IgD-negative memory B cell (primary cell): ENCODE measurements around the gene KCNJ12. TPM values are rescaled to one million over a fixed set of nuclear protein-coding genes. Genes with fewer than 3 reads are reported as not detected.

Experiments used
- H3K27ac Mint-ChIP-seq, 3 donors: one replicate each; pipeline ENCODE4 v1.8.0; 2020 to 2022; ENCODE audit warnings: mild to moderate bottlenecking in 3 of 3, mixed read lengths in 3 of 3, moderate library complexity in 1 of 3
- H3K27me3 Mint-ChIP-seq: one replicate; pipeline ENCODE4 v1.8.0; 2021; ENCODE audit warnings: mixed read lengths
- H3K36me3 Mint-ChIP-seq: one replicate; pipeline ENCODE4 v1.8.0; 2020; ENCODE audit warnings: mild to moderate bottlenecking, mixed read lengths
- H3K4me1 Mint-ChIP-seq, 3 donors: one replicate each; pipeline ENCODE4 v1.8.0; 2020 to 2022; ENCODE audit warnings: mixed read lengths in 3 of 3, mild to moderate bottlenecking in 1 of 3
- H3K4me3 Mint-ChIP-seq, 4 donors: one replicate each; pipeline ENCODE4 v1.8.0; 2020 to 2022; ENCODE audit warnings: mild to moderate bottlenecking in 4 of 4, mixed read lengths in 4 of 4, moderate library complexity in 3 of 4
- H3K9me3 Mint-ChIP-seq, 3 donors: one replicate each; pipeline ENCODE4 v1.8.0; 2020 to 2021; ENCODE audit warnings: mixed read lengths in 3 of 3, mild to moderate bottlenecking in 1 of 3
- polyA plus RNA-seq: library from polyadenylated mRNA; unstranded; fragments of 300-500 nt; fragmentation: Illumina TruSeq; gene quantifications from one replicate; pipeline ENCODE4 v1.2.3, GENCODE V29; 2021

KCNJ12 gene
- polyA plus RNA-seq, 1 donor from 2014 or later, result not detected

DNA sequence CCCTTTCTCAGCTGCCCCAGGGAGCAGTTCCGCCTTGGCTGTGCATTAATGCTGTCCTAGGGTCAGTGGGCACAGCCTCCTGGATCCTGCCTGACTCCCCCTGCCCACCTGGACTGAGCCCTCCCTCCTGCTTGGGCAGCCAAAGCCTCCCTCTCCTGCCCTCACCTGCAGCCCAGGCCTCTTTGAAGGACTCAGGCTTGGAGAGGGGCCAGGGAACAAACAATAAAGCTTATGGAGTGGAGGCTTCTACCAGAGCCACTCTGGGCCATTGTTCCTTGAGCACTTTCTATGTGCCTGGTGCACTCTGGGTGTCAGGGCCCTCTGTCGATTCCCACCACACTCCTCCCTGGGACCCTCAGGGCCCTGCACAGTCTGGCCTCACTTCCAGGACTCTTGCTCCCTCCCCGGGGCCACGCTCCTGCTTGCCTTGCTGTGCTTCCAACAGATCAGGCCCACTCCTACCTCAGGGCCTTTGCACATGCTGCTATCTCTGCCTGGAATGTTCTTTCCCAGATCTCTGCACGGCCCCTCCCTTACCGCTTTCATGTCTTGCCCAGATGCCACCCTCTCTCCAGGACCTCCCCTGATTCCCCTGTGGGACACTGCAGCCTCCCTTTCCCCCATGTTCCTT is 5.0 kb downstream of the KCNJ12 start:
- peaks cover 14% of the 10 kb centered on the region for H3K27me3 Mint-ChIP-seq
- peaks cover 0 to 3% (median 0%) of the 10 kb centered on the region in 3 donors for H3K4me1 Mint-ChIP-seq
- peaks cover 0 to 3% (median 0%) of the 10 kb centered on the region in 3 donors for H3K9me3 Mint-ChIP-seq
- no peak overlapping the region for H3K27ac Mint-ChIP-seq
- H3K36me3 Mint-ChIP-seq, result no peaks in the 10 kb centered on the region
- peak overlapping the region in 1 of 4 donors; percentile 28 for H3K4me3 Mint-ChIP-seq

DNA sequence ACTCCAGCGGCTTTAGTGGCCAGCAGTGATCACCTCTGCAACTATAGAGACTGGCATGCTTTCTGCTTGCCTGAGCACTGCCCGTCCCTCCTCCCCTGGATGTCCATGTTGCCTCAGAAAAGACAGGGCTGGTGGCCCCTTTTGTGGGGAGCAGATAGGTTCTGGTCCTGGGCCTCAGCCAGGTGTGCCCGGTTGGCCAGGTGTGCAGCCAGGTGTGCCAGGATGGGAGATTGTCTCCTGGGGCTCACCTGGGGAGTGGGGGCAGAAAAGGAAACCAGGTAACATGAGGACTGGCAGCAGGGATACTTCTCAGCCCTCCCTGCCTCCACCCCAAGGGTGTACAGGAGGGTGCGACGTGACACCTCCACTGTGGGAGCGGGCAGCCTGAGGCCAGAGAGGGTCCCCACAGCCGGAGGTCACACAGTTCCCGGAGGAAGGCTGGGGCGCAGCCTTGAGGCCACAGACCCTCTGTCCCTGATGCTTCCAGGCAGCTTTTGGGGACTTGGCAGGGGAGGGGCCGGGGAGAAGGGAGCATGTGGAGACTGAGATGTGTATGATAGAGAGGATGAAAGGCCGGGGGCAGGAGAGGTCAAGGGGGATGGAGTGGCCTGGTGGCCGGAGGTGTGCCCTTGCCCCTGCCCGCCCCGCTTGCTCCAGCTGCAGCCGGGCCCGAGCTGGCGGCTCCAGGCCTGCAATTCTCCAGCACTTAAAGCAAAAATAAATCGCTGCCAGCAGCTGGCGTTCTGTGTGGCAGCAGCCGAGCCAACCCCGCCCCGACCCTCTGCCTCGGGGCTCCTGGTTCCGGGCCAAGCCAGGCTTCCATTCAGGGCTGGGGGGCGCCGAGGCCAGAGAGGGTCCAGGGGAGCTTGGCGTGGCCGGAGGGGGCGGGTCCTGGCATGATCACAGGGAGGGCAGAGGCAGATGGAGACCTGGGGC is 6.7 kb downstream of the KCNJ12 start:
- no peak overlapping the region for H3K27ac Mint-ChIP-seq

DNA sequence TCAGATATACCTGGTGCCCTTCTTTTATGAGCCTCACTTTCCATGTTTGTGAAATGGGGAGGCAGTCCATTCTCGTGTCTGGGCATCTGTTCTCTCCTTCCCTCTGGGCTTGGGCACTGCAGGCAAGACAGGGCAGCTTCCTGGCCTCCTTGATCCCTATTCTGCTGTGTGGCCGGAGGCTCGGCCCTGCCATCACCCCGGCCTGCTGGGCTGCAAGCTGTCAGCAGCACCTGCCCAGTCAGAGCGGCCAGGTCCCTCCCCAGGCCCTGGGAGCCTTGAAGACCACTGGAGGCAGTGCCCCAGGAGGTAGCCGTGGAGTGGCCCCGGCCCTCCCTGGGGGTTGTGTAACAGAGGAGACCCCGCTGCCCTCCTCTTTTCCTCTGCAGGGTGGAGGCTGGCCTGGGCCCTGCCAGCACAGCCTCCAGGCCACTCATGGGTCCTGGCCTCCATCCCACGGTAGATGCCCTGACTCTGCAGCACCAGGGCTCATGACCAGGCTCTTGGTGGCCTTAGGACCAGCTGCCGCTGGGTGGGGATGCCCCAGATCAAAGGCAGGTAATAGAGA is 9.2 kb downstream of the KCNJ12 start:
- Mint-ChIP-seq H3K9me3 (peaks cover 0 to 3% (median 0%) of the 10 kb centered on the region in 3 donors), H3K27me3 (peaks cover 2% of the 10 kb centered on the region), H3K27ac (no peak overlapping the region), H3K4me1 (no peaks in the 10 kb centered on the region), H3K36me3 (no peaks in the 10 kb centered on the region), H3K4me3 (no peak overlapping the region)

More for the DNA sequence above, 6.7 kb downstream of the KCNJ12 start:
- H3K9me3 Mint-ChIP-seq, result peaks cover 0 to 3% (median 0%) of the 10 kb centered on the region in 3 donors
- peaks cover 4% of the 10 kb centered on the region for H3K27me3 Mint-ChIP-seq
- no peaks in the 10 kb centered on the region for H3K36me3 Mint-ChIP-seq
- H3K4me1 Mint-ChIP-seq, result no peaks in the 10 kb centered on the region
- no peak overlapping the region for H3K4me3 Mint-ChIP-seq

DNA sequence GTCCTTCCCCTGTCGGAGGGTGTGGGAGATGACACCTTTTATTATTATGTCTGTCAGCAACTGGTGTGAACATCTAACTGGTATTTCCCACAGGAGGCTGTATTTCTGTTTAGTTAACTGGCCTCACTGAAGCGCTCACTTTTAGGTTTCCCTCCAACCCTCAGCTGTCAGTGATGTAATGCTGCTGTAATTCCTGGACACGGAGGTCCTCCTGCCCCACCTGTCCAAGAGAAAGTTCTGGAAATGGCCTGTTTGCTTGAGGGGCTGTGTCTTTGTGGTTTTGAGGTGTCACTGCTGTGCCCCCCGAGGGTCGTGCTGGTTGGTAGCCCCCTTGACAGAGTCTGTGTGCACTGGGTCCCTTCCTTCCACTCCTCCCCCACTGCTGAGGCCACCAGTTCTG is 11.5 kb downstream of the KCNJ12 start:
- H3K36me3 Mint-ChIP-seq, result peaks cover 3% of the 10 kb centered on the region
- H3K4me1 Mint-ChIP-seq, result no peaks in the 10 kb centered on the region
- H3K27ac Mint-ChIP-seq, result no peak overlapping the region
- no peak overlapping the region for H3K4me3 Mint-ChIP-seq
- H3K9me3 Mint-ChIP-seq, result no peaks in the 10 kb centered on the region
- peaks cover 8% of the 10 kb centered on the region for H3K27me3 Mint-ChIP-seq

DNA sequence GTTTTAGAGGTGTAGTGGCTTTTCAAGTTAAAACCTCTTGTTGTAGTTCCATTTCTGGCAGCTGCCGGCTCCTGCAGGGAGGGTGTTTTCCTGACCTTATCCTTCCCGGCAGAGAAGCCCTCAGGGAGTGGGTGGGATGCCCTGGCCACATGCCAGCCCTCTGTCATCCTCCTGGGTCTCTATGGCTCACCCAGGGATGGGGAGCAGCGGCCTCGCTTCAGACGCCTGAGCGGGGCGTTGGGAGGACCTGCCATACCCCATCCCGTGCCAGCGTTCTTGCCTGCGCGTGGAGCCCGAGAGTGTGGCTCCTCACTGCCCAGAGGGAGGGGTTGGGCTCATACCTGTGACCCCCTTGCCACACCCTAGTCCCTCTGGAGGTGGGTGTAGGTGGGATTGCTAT is 11.9 kb downstream of the KCNJ12 start:
- H3K27ac Mint-ChIP-seq, result no peak overlapping the region
- H3K36me3 Mint-ChIP-seq, result peaks cover 3% of the 10 kb centered on the region
- no peaks in the 10 kb centered on the region for H3K4me1 Mint-ChIP-seq
- no peak overlapping the region for H3K4me3 Mint-ChIP-seq
- no peaks in the 10 kb centered on the region for H3K9me3 Mint-ChIP-seq
- peaks cover 8% of the 10 kb centered on the region for H3K27me3 Mint-ChIP-seq

DNA sequence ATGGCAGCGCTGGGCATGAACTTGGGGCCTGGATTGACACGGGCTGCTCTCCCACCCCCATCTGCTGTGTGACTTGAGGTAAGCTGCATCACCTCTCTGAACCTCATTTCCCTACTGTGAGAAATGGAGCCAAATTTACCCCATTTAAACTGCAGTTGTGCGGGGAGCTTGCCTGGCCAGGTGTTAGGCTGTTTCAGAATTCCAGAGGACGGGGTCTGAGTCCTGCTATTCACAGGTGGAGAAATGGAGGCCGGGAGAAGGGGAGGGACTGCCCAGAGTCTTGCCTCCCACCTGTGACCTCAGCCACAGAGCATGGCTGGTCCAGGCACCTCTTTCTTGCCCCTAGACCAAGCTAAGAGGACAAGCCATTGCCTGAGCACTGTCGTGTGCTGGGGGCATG is 12.8 kb downstream of the KCNJ12 start:
- Mint-ChIP-seq H3K27ac (no peak overlapping the region), H3K9me3 (no peaks in the 10 kb centered on the region), H3K4me1 (no peaks in the 10 kb centered on the region), H3K4me3 (no peak overlapping the region), H3K36me3 (peaks cover 3% of the 10 kb centered on the region), H3K27me3 (peaks cover 8% of the 10 kb centered on the region)

DNA sequence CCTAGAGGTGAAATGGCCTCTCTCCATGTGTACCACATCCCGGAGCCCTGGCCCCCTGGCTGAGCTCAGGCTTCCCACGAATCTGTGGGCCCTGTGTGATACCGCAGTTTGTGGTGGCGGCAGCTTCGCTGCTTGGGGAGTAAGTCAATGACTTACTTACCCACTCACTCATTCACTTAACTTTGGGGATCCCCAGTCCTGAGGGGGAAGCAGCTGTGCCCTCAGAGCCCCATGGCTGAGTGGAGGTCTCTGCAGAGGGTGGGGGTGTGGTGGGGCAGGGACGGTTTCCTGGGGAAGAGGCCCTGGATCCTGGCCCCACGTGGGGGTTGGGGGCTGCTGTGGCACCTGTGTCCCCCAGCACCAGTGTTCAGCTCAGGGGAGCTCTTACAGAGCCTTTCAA is 13.2 kb downstream of the KCNJ12 start:
- Mint-ChIP-seq H3K4me3 (no peak overlapping the region), H3K27ac (no peak overlapping the region), H3K27me3 (peaks cover 8% of the 10 kb centered on the region), H3K9me3 (no peaks in the 10 kb centered on the region), H3K36me3 (peaks cover 3% of the 10 kb centered on the region), H3K4me1 (no peaks in the 10 kb centered on the region)

DNA sequence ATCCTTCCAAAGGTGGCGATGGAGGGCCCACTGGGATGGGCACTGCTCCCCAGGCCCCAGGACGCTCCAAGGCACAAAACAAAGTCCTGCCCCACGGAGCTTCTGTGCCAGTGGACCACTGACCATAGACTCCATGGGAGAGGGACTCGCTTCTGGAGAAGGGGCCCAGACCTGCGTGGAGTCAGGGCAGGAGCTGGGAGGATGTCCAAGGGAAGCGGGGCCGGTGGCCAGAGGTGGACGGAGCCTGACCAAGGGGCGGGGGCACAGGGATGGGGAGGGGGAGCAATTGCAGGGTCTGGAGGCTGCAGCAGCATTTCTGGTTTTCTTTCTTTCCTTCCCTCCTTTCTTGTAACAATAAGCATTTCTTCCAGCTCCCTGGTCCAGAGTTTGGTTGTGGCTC is 14.1 kb downstream of the KCNJ12 start:
- H3K9me3 Mint-ChIP-seq, result no peaks in the 10 kb centered on the region
- no peak overlapping the region for H3K27ac Mint-ChIP-seq
- peaks cover 3% of the 10 kb centered on the region for H3K36me3 Mint-ChIP-seq
- no peaks in the 10 kb centered on the region for H3K4me1 Mint-ChIP-seq
- peaks cover 8% of the 10 kb centered on the region for H3K27me3 Mint-ChIP-seq
- H3K4me3 Mint-ChIP-seq, result no peak overlapping the region

DNA sequence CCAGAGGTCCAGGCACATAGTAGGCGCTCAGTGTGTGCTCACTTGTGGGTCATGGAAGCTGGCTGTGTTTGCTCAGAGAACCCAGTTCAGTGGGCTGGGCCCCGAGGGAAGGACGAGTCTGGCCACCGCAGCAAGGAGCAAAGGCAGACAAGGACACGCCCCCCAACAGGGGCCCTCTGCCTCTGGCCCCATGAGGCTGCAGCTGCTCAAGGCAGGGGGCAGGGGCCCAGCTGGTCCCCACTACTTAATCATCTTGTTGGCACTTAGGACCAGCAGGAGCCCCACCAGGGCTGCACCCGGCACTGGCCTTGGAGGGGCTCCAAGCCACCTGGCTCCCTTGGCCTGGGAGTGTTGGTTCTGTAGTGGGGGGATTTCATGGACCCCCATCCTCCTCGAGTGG is 16.1 kb downstream of the KCNJ12 start:
- no peak overlapping the region for H3K4me3 Mint-ChIP-seq
- H3K27ac Mint-ChIP-seq, result no peak overlapping the region
- peaks cover 11% of the 10 kb centered on the region for H3K27me3 Mint-ChIP-seq
- H3K4me1 Mint-ChIP-seq, result no peaks in the 10 kb centered on the region
- H3K9me3 Mint-ChIP-seq, result no peaks in the 10 kb centered on the region
- H3K36me3 Mint-ChIP-seq, result peaks cover 3% of the 10 kb centered on the region

DNA sequence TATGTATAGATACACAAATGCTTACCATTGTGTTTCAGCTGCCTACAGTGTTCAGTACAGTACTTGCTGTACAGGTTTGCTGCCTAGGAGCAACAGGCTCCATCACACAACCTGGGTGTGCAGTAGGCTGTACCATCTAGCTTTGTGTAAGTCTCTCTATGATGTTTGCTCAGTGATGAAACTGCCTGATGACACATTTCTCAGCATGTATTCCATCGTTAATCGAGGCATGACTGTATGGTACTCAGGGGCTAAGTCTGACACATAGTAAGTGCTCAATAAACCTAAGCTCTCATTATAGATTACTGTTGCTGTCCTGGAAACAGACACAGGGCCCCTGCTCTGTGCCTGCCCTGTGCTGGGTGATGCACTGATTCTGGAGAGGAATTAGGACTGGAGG is 18.1 kb downstream of the KCNJ12 start:
- H3K4me3 Mint-ChIP-seq, result no peak overlapping the region
- H3K9me3 Mint-ChIP-seq, result no peaks in the 10 kb centered on the region
- H3K36me3 Mint-ChIP-seq, result peaks cover 3% of the 10 kb centered on the region
- H3K4me1 Mint-ChIP-seq, result no peaks in the 10 kb centered on the region
- H3K27me3 Mint-ChIP-seq, result peaks cover 12% of the 10 kb centered on the region
- H3K27ac Mint-ChIP-seq, result no peak overlapping the region

DNA sequence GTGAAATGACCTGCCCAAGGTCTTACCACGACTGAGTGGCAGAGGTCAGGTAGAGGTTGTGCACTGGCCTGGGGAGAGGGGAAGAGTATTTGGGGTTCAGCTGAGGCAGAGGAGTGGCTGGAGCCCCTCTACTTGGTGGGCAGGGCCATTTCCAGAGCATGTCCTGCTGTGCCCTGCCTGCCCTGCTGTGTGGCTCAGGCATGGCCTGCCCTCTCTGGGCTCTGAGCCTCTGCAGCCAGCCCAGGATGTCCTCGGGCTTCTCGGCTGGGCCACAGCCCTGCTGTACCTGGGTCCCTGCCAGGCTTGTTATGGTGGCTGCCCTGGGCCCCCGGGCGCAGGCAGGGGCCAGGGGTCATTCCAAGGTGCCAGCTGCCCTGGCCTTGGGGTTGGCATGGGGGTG is 19.6 kb downstream of the KCNJ12 start:
- Mint-ChIP-seq H3K27ac (no peak overlapping the region), H3K36me3 (peaks cover 3% of the 10 kb centered on the region), H3K27me3 (peaks cover 11% of the 10 kb centered on the region), H3K4me3 (no peak overlapping the region), H3K4me1 (no peaks in the 10 kb centered on the region), H3K9me3 (no peaks in the 10 kb centered on the region)

DNA sequence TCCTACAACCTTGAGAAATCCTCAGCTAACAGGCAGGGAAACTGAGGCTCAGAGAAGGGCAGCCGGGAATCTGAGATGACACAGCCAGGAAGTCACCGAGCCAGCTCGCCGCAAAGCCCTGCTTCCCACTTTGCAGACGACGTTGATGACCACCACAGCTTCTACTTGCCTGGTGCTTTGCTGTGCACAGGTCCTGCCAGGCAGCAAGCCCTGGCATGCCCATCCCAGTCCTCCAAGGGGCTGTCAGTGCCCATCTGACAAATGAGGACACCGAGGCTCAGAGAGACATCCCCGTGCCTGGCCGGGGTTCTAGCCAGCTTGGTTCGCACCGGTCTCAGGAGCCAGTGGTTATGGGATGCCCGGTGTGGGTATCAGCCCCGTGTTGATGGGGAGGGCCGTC is 20.1 kb downstream of the KCNJ12 start:
- Mint-ChIP-seq H3K27me3 (peaks cover 11% of the 10 kb centered on the region), H3K4me1 (no peaks in the 10 kb centered on the region)

DNA sequence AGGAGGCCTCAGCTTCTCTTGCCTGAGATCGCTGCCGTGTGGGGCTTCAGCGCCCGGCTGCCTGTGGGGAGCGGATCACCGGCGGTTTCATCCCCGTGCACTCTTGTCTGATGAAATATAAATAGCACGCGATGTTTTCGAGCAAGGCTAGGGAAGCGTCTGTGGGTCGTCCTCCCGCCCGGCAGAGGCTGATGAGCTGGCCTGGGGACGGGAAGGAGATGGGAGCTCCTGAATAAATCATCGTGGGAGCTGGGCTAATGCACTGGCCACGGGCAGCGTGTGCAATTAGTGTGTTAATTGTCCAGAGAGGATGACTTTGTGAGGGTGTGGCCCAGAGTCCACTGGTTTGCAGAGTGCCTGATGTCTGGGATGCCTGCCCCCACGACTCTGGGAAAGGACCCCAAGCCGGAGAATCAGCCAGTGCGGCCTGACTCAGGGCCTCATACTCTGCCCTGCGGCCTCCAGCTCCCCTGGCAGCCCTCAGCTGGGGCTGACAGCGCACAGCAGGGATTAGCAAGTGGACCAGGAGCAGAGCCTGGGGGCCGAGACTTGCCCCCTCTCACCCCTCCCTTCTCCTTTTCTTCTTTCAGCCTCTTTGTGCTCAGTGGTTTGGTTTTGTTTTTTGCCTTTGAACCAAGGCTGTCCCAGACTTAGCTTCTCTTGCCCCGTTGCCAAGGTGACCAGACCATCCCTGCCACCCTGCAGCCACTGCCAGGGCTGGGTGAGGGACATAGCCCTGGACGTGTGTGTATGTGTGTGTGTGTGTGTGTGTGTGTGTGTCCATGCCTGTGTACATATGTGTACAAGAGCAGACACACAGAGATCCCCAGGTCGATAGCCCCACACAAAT is 21.4 kb downstream of the KCNJ12 start:
- Mint-ChIP-seq H3K27me3 (peaks cover 5% of the 10 kb centered on the region), H3K4me3 (no peak overlapping the region), H3K36me3 (no peaks in the 10 kb centered on the region), H3K9me3 (no peaks in the 10 kb centered on the region), H3K4me1 (peaks cover 0 to 2% (median 0%) of the 10 kb centered on the region in 3 donors), H3K27ac (no peak overlapping the region)

More for the DNA sequence above, 20.1 kb downstream of the KCNJ12 start:
- Mint-ChIP-seq H3K4me3 (no peak overlapping the region), H3K27ac (no peak overlapping the region), H3K9me3 (no peaks in the 10 kb centered on the region), H3K36me3 (no peaks in the 10 kb centered on the region)

DNA sequence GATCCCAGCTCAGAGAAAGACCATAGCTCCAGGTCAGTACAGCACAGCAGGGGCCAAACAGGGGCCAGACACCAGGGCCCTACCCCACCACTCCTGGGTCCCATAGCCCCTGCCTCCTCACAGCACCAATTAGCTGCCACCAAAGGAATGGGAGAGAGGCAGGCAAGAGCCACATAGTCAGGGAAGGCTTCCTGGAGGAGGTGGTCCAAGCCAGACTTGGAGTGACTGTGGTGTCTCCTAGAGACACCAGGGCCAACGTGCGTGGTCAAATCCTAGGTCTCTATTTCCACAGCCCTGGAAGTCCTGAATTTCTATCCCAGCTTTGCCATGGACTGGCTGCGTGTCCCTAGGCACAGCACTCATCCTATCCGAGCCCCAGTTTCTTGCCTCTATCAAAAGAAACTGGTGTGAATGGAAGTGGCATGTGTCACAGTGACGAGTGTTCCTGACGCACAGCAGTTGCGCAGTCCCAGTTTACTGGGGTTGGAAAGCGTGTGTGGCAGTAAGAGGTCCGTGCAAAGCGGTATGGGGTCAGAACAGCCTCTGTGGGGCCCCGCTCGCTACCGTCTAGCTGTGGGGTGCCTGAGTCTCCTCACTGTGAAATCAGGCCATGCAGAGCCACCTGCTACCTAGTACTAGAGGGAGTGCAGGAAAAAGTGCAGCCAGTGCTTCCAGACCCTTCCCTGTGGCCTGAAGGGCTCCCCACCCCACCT is 23.5 kb downstream of the KCNJ12 start:
- Mint-ChIP-seq H3K27me3 (peaks cover 4% of the 10 kb centered on the region), H3K27ac (no peak overlapping the region), H3K9me3 (no peaks in the 10 kb centered on the region), H3K4me3 (no peak overlapping the region), H3K36me3 (no peaks in the 10 kb centered on the region), H3K4me1 (peaks cover 0 to 2% (median 0%) of the 10 kb centered on the region in 3 donors)
